Skeletal muscle tissue (tissue), 4 donors: ENCODE measurements around the gene NR2F2. TPM values are rescaled to one million over a fixed set of nuclear protein-coding genes. Genes with fewer than 3 reads are reported as not detected.

Experiments
- H3K27ac ChIP-seq: one replicate; pipeline ENCODE4 v1.7.0; 2013; ENCODE audit warnings: mild to moderate bottlenecking, low read depth, low read length, inconsistent platforms
- H3K27me3 ChIP-seq, 3 donors: one replicate each; pipeline ENCODE4 v1.7.0; 2013; ENCODE audit warnings: low read length in 3 of 3; ENCODE audit not compliant: control insufficient read depth in 3 of 3, insufficient read depth in 3 of 3
- H3K36me3 ChIP-seq, 3 donors: one replicate each; pipeline ENCODE4 v1.7.0; 2013; ENCODE audit warnings: low read length in 3 of 3; ENCODE audit not compliant: control insufficient read depth in 3 of 3, insufficient read depth in 3 of 3
- H3K4me1 ChIP-seq, 3 donors: one replicate each; pipeline ENCODE4 v1.7.0; 2013; ENCODE audit warnings: low read length in 3 of 3, mild to moderate bottlenecking in 3 of 3; ENCODE audit not compliant: control insufficient read depth in 3 of 3, insufficient read depth in 3 of 3
- H3K4me3 ChIP-seq, 3 donors: one replicate each; pipeline ENCODE4 v1.7.0; 2013; ENCODE audit warnings: low read length in 3 of 3
- H3K9ac ChIP-seq, 3 donors: one replicate each; pipeline ENCODE4 v1.7.0; 2013; ENCODE audit warnings: low read length in 3 of 3, mild to moderate bottlenecking in 3 of 3, moderate library complexity in 2 of 3, low read depth in 1 of 3
- H3K9me3 ChIP-seq, 3 donors: one replicate each; pipeline ENCODE4 v1.7.0; 2013; ENCODE audit warnings: low read length in 3 of 3; ENCODE audit not compliant: control insufficient read depth in 3 of 3
- total RNA-seq: library from RNA; depleted of rRNA; stranded (reverse); fragments of >200 nt; gene quantifications from one replicate; pipeline ENCODE4 v1.2.3, GENCODE V29; 2014
- donor health status: Osteomylitis.

Gene NR2F2
- total RNA-seq, 1 donor from 2014 or later: 12.0 TPM

DNA sequence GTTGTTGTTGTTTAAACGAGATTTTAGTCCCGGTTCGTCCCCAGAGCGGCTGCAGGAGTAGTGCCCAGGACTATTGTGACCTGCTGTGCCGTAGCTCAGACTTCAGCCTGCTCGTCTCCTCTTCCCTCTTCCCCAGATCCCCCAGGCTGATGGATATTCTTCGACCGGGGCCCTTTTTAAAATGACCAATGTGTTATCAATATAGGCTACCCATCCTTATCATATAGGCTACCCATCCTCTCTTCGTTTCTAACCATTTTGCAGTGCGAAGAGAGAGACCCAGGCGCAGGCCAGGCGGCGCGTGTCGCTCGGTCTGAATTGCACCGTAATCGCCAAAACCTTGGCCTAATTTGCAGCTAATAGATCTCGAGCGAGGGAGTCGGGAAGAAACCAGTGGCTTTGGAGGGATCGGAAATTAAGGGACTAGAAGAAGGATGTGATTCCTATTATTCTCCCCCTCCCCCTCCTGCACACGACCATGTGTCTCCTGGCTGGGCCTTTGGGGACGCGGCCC is 23.0 kb downstream of the NR2F2 start:
- H3K36me3 ChIP-seq: no peaks in the 10 kb centered on the region
- peaks cover 8 to 56% (median 13%) of the 10 kb centered on the region in 3 donors for H3K27me3 ChIP-seq
- peak overlapping the region; percentile 35 to 73 (median 45) for H3K4me3 ChIP-seq
- peak overlapping the region in 2 of 3 donors; percentile 25 to 33 for H3K9ac ChIP-seq
- peak overlapping the region; percentile 67 for H3K27ac ChIP-seq
- peaks cover 15 to 19% (median 18%) of the 10 kb centered on the region in 3 donors for H3K4me1 ChIP-seq
- H3K9me3 ChIP-seq: no peaks in the 10 kb centered on the region

GRCh38 chr15:96353930-96354730 is 23.6 kb downstream of the NR2F2 start:
- Histone ChIP-seq H3K36me3 (no peaks in the 10 kb centered on the region), H3K9ac (peak overlapping the region; percentile 57 to 77 (median 60)), H3K4me3 (peak overlapping the region; percentile 59 to 73 (median 60)), H3K4me1 (peaks cover 18 to 19% (median 18%) of the 10 kb centered on the region in 3 donors), H3K27ac (peak overlapping the region; percentile 67), H3K27me3 (peaks cover 13 to 63% (median 19%) of the 10 kb centered on the region in 3 donors), H3K9me3 (no peaks in the 10 kb centered on the region)

DNA sequence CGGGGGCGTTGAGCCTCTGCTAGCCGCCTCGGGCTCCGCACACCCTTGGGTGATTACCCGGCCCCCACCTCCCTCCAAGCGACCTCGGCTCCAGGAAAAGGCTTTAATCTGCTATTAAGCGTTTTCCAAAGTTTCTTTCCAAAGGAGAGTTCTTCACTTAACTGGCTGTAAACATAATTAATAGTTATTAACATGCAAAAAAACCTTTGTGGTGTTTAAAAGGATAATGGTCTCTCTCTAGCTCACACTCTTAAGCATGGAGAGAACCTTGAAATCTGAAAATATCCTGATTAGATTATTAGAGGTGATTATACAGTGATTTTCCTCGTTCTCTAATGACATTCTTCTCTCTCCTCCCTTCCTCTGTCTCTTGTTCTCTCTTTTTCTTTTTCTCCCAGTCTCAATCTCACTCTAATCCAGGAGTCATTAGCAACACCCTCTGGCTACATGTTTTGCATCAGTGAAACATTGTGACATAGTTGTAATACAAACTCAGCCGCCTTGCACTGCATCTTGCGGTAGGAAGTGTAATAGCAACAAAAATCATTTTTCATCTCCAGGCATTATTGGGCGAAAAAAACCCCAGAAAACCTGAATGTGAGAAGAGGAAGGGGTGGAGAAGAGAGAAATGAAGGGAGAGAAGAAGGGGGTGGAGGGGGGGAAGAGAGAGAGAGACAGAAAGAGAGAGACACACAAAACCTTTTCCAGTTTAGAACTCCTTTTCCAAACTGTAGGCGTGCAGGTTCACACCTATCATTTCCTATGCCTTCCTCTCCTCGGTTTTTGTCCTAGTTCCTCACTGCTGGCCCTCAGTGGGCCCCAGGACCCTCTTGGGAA is 24.4 kb downstream of the NR2F2 start:
- Histone ChIP-seq H3K9me3 (no peaks in the 10 kb centered on the region), H3K27me3 (peaks cover 21 to 71% (median 28%) of the 10 kb centered on the region in 3 donors), H3K27ac (peak overlapping the region; percentile 67), H3K4me1 (peaks cover 21 to 24% (median 22%) of the 10 kb centered on the region in 3 donors), H3K9ac (peak overlapping the region in 2 of 3 donors; percentile 60 to 77), H3K4me3 (peak overlapping the region; percentile 59 to 73 (median 60)), H3K36me3 (no peaks in the 10 kb centered on the region)

GRCh38 chr15:96355568-96356187 is 25.2 kb downstream of the NR2F2 start:
- Histone ChIP-seq H3K36me3 (no peaks in the 10 kb centered on the region), H3K9ac (no peak overlapping the region), H3K27me3 (peaks cover 25 to 77% (median 34%) of the 10 kb centered on the region in 3 donors), H3K27ac (peak overlapping the region; percentile 67), H3K9me3 (no peaks in the 10 kb centered on the region), H3K4me1 (peaks cover 23 to 27% (median 24%) of the 10 kb centered on the region in 3 donors), H3K4me3 (no peak overlapping the region)

DNA sequence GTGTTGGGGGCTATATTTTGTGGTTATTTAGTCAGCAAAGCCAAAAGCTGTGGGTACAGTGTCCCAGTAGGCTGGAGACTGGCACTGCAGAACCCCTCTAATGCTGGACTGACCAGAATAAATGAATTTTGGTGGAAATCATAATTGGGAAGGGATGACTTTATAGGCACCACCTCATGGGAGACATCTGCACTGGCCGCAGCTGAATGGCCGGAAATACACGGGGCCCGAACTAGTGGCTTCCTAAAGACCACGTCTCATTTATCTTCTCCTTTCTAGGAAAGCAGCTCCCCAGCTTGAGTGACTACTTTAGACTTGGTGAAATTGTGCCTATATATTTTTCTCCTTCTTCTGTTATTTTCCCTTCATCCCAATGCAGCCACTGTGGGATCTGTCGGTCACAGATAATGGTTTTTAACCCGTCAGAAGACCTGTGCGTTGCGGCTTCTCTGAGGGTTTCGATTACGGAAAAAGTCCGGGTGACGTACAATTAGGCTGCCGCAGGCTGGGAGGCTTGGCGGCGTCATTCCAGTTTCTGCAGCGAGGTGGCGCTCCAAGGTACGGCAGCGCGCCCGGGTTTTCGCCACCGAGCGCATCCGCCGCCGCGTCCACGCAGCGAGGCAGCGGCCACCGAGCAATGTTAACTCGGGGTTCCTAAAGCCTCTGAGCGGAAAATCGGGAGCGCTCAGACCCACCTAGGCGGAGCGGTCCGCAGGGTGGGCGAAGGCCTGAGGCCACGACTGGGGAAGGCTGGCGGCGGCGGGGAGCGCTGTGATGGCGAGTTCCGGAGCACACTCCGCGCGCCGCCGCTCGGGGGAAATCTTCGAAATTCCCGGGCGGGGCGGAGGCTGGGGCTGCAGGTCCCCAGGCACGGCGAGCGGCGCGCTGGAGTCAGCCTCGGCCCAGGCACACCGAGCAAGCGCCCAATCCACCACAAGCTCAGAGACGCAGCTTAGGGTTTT is 26.3 kb downstream of the NR2F2 start:
- H3K9me3 ChIP-seq: no peaks in the 10 kb centered on the region
- H3K36me3 ChIP-seq: no peaks in the 10 kb centered on the region
- peak overlapping the region; percentile 54 to 61 (median 60) for H3K9ac ChIP-seq
- H3K27ac ChIP-seq: peak overlapping the region; percentile 40
- H3K4me1 ChIP-seq: peaks cover 23 to 27% (median 24%) of the 10 kb centered on the region in 3 donors
- H3K4me3 ChIP-seq: peak overlapping the region; percentile 69 to 80 (median 76)
- H3K27me3 ChIP-seq: peaks cover 33 to 87% (median 45%) of the 10 kb centered on the region in 3 donors

GRCh38 chr15:96358001-96358801 is 27.7 kb downstream of the NR2F2 start:
- H3K27me3 ChIP-seq: peaks cover 44 to 90% (median 57%) of the 10 kb centered on the region in 3 donors
- H3K27ac ChIP-seq: no peak overlapping the region
- H3K4me1 ChIP-seq: peaks cover 20 to 27% (median 21%) of the 10 kb centered on the region in 3 donors

DNA sequence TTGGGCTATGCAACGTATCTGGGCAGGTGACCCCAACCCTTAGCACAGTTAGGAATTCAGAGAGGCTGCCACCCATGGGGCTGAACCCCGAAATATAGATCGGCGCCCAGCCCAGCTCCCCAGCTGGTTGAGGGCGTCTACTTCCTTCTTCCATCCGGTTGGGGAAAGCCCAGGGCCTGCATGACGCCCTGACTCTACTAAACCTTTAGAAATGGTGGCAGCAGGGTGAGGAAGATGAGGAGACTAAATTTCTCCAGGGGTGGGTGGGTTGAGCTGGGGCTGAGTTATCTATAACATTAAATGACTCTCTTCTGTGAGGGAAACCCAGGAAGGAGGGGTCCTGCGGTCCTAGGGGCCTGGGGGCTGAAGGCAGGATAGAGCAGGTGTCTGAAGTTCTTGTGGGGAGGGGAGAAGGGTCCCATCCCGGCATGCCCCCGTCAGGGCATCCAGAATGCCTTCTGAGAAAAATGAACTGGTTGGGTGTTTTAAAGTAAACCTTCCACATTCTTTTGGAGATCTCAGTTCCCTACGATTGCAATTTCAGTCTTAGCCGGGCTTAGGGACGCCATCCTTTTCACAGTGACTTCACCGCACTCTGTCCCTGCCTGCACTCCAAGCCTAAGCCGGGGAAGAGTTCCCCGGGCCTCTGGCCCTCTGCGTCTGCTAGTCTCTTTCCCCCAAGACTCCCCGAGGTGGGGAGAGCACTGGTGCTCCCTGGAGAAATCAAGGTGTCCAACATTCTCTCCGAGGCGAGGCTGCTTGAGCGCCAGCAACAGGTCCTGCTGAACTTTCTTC is 28.5 kb downstream of the NR2F2 start:
- Histone ChIP-seq H3K9ac (peak overlapping the region in 1 of 3 donors; percentile 75), H3K9me3 (no peaks in the 10 kb centered on the region), H3K4me1 (peaks cover 16 to 27% (median 20%) of the 10 kb centered on the region in 3 donors), H3K27me3 (peaks cover 49 to 91% (median 57%) of the 10 kb centered on the region in 3 donors), H3K36me3 (no peaks in the 10 kb centered on the region), H3K4me3 (peak overlapping the region in 1 of 3 donors; percentile 67), H3K27ac (no peak overlapping the region)

More at GRCh38 chr15:96358001-96358801, 27.7 kb downstream of the NR2F2 start:
- no peak overlapping the region for H3K9ac ChIP-seq
- no peaks in the 10 kb centered on the region for H3K36me3 ChIP-seq
- peak overlapping the region in 1 of 3 donors; percentile 69 for H3K4me3 ChIP-seq
- no peaks in the 10 kb centered on the region for H3K9me3 ChIP-seq
